Measurements from ENCODE around the gene NEGR1. TPM values are rescaled to one million over a fixed set of nuclear protein-coding genes. Genes with fewer than 3 reads are reported as not detected.

Gene NEGR1
- total and polyA plus RNA-seq, 2 donors (not counting 3 experiments of a cell fraction or from before 2014, with no cell fraction given) = 6.8 to 21.8 TPM

GRCh38 chr1:71668065-71668464 is 614.3 kb downstream of the NEGR1 start:
- FAIRE-seq (no peak), DNase-seq (ENCODE audit: low read depth, low spot score) (no peak)
- no peak overlapping the region for H3K4me3 ChIP-seq (replicated peaks in 1 of 3; ENCODE audit: insufficient read depth in 1 of 3, low read depth in 1 of 3, low read length in 3 of 3)
- H3K27me3 ChIP-seq (ENCODE audit: control insufficient read depth in 2 of 2, insufficient read depth in 2 of 2, low read length in 2 of 2) = no peaks in the 10 kb centered on the region
- H3K9me1 ChIP-seq (replicated peaks; ENCODE audit: control insufficient read depth, extremely low read depth, insufficient read depth, low read length) = no peaks in the 10 kb centered on the region
- BruUV-seq (replicated peaks) = no TSS peak
- no peaks in the 10 kb centered on the region for H3K9me3 ChIP-seq (replicated peaks; ENCODE audit: control insufficient read depth, insufficient read depth, low read length)
- H2AFZ ChIP-seq (ENCODE audit: low read depth, low read length) = no peak overlapping the region
- H3K4me2 ChIP-seq (ENCODE audit: insufficient read depth, low read length) = no peak overlapping the region
- ChIA-PET POLR2A (no interaction called here), CTCF (interaction anchor here (1.4 kb wide), 1 partner anchor 370 kb away, joined by 5 read pairs; no protein-coding TSS in a partner anchor)
- no peaks in the 10 kb centered on the region for H3K4me1 ChIP-seq (ENCODE audit: control insufficient read depth, extremely low read depth, insufficient read depth, low read length)
- H3K27ac ChIP-seq (ENCODE audit: insufficient read depth, low read depth, low read length) = no peak overlapping the region
- H3K79me2 ChIP-seq (ENCODE audit: control insufficient read depth, insufficient read depth, low read length) = no peaks in the 10 kb centered on the region
- intact Hi-C loops (cut with micrococcal nuclease) = no loop called here
- H3K9ac ChIP-seq (replicated peaks; ENCODE audit: extremely low read depth, insufficient read depth, low read length) = no peak overlapping the region
- H4K20me1 ChIP-seq (replicated peaks; ENCODE audit: control insufficient read depth, extremely low read depth, insufficient read depth, low read length) = no peaks in the 10 kb centered on the region
- dilution Hi-C loops (cut with MboI; ENCODE audit: extremely low pct_ligation_motif_present, low sequenced_read_pairs) = no loop called here
- no peak for TF ChIP-seq EZH2 (IDR thresholded peaks at IDR 0.05; ENCODE audit: borderline replicate concordance, low read depth, low read length, severe bottlenecking)
- no peak for TF ChIP-seq MAX (IDR thresholded peaks at IDR 0.05; ENCODE audit: insufficient read depth, insufficient read length)
- no peak for TF ChIP-seq JUN (IDR thresholded peaks at IDR 0.05; ENCODE audit: borderline replicate concordance, insufficient read depth, insufficient read length, low read depth)
- no peak for TF ChIP-seq MYC (IDR thresholded peaks at IDR 0.05; ENCODE audit: low read depth, low read length)
- TF ChIP-seq, protein P1, sequence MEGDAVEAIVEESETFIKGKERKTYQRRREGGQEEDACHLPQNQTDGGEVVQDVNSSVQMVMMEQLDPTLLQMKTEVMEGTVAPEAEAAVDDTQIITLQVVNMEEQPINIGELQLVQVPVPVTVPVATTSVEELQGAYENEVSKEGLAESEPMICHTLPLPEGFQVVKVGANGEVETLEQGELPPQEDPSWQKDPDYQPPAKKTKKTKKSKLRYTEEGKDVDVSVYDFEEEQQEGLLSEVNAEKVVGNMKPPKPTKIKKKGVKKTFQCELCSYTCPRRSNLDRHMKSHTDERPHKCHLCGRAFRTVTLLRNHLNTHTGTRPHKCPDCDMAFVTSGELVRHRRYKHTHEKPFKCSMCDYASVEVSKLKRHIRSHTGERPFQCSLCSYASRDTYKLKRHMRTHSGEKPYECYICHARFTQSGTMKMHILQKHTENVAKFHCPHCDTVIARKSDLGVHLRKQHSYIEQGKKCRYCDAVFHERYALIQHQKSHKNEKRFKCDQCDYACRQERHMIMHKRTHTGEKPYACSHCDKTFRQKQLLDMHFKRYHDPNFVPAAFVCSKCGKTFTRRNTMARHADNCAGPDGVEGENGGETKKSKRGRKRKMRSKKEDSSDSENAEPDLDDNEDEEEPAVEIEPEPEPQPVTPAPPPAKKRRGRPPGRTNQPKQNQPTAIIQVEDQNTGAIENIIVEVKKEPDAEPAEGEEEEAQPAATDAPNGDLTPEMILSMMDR (IDR thresholded peaks at IDR 0.05; ENCODE audit: extremely low read depth in 1 of 2, insufficient read depth in 1 of 2, low read depth in 1 of 2, low read length in 2 of 2) = no peak
- no peak for TF ChIP-seq POLR2AphosphoS5 (IDR thresholded peaks at IDR 0.05; ENCODE audit: insufficient read depth, low read depth, low read length)
- TF ChIP-seq POLR2A (IDR thresholded peaks at IDR 0.05; ENCODE audit: low read depth, low read length) = no peak
- TF ChIP-seq FOS (IDR thresholded peaks at IDR 0.05; ENCODE audit: borderline replicate concordance, insufficient read depth, low read length) = no peak
- no peak for TF ChIP-seq GATA2 (IDR thresholded peaks at IDR 0.05; ENCODE audit: insufficient read depth, insufficient read length, low read depth, low read length)
- no peaks in the 10 kb centered on the region for H3K36me3 ChIP-seq (ENCODE audit: control insufficient read depth in 2 of 2, extremely low read depth in 1 of 2, insufficient read depth in 2 of 2, low read length in 2 of 2)
